GM19238 (cell line): ENCODE results near the gene PPWD1.
A peak's percentile ranks its signal among the peaks of the same experiment; 100 is the strongest.
"Not testable (repeated sequence)": the region's sequence is repeated elsewhere in the genome, so short reads cannot be mapped to it uniquely, and the experiment has no call there.

Experiments
- DNase-seq: peaks from one replicate; pipeline ENCODE4 v3.0.0; 2011; ENCODE audit warnings: low spot score; ENCODE audit not compliant: insufficient read length

Gene PPWD1

DNA sequence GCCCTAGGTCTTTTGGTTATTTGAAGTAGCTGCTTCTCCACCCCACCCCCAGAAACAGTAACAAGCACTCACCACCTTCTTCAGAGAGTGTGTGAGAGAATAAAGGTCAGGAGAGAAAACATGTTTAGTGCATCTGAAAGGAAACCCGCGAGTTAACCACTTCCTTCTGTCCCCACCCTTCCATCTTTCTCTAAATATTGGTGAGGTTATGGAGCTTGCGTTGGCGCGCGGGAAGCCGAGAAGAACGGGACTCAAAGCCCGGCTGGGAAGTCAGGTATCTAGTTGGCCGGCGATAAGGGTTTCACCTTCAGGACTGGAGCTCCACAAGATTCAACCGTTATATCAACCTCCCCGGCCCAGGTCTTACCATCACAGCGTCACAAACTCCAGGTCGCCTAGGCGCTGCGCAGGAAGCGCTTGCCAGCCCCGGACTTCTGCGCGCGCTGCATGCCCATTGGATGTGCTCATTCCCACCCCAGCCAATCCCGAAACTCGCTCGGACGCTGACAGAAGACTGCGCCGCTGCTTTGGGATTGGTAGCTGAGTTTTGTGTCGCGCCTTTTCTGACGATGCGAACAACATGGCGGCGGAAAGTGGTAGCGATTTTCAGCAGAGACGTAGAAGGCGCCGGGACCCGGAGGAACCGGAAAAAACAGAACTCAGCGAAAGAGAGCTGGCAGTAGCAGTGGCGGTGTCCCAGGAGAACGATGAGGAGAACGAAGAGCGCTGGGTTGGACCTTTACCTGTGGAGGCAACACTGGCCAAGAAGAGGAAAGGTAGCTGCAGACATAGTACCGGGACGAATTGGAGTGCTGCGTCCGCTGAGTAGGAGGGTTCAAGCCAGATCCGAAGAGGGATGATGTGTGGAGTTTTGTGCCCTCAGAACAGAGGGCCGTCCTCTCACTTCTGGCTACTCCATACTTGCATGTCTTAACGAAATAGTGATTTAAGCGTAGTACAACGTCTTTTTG, at the start of gene PPWD1, which contains the start of gene CENPK:
Gene PPWD1 (plus strand): TSS at position 566 of the 971 bp plus-strand sequence. CDS start 15 bp downstream, at position 581.
Gene CENPK (minus strand): TSS at position 438 of the 971 bp plus-strand sequence. CDS start 8,261 bp downstream, outside the sequence.
- peak; percentile 69 for DNase-seq

GRCh38 chr5:65525726-65526125, 37.4 kb upstream of the PPWD1 start:
- no peak for DNase-seq

DNA sequence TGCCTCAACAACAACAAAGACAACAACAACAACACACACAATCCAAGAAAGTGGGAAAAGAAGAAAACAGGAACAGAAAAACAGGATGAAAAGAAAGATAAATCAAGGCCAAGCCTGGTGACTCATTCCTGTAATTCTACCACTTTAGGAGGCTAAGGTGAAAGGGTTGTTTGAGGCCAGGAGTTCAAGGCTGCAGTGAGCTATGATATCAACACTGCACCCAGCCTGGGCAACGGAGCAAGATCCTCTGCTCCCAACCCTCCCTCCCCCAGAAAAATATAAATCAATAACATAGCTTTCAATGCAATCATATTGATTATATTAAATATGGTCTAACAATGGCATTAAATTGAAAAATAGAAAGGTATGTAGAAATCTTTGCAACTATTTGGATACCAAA, 32.2 kb upstream of the PPWD1 start:
- DNase-seq = no peak

- no peak for DNase-seq
These were observed 27.5 kb upstream of the PPWD1 start for GRCh38 chr5:65535529-65535987.

GRCh38 chr5:65539827-65540226, 23.3 kb upstream of the PPWD1 start:
- DNase-seq = no peak

DNA sequence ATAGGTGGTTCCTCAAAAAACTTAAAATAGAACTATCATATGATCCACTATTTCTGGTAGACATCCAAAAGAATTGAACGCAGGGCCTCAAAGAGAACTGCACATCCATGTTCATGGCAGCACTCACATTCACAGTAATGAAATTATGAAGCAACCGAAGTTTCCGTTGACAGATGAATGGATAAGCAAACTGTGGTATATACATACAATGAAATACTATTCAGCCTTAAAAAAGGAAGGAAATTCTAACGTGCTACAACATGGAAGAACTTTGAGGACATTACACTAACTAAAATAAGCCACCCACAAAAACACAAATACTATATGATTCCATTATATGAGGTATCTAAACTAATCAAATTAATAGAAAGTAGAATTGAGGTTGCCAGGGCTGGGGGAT, 18.6 kb upstream of the PPWD1 start:
- no peak for DNase-seq

DNA sequence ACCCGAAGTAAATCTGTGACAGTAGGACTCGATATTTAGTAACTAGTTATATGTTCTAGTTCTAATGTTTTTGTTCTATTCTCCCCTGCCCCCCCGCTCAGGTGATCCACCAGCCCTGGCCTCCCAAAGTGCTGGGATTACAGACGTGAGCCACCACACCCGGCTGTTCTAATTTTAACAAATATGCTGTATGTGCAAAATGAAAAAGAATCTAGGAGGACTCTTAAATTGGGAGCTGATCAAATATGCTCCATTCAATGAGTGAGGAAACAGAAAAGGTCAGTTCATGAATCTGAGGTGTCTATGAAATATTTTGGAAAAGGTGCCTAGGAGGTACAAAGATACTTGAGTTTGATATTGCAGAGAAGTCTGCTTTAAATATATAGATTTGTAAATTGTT, 17.0 kb upstream of the PPWD1 start:
- no peak for DNase-seq

DNA sequence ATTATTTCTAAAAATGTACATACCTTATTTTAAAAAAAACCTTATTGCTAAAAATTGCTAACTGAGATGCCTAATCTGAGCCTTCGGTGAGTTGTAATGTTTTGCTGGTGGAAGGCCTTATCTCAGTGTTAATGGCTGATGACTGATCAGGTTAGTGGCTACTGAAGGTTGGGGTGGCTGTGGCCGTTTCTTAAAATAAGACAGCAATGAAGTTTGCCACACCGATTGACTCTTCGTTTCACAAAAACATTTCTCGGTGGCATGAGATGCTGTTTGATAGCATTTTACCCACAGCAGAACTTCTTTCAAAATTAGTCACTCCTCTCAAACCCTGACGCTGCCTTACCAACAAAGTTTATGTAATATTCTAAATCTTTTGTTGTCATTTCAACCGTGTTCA, 14.8 kb upstream of the PPWD1 start:
- DNase-seq = no peak

GRCh38 chr5:65553941-65554340, 9.2 kb upstream of the PPWD1 start:
- DNase-seq = no peak

GRCh38 chr5:65555287-65555686, 7.8 kb upstream of the PPWD1 start:
- no peak for DNase-seq

- no peak for DNase-seq
These were observed 6.9 kb upstream of the PPWD1 start for GRCh38 chr5:65556181-65556580.

DNA sequence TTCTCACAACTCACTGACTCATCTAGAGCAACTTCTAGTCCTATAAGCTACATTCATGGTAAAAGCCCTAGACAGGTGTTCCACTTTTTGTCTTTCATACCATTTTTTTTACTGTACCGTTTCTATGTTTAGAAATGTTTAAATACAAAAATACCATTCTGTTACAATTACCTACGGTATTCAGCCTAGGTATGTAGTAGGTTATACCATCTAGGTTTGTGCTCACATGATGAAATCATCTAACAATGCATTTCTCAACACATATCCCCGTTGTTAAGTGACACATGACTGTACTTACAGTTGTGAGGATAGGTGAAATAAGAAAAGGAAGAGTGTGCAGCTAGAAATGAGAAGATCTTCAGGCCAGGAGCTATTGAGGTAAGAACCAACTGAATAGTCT, 6.4 kb upstream of the PPWD1 start:
- DNase-seq = no peak

- DNase-seq = no peak
These were observed 681 bp downstream of the PPWD1 start for GRCh38 chr5:65563777-65564176.

DNA sequence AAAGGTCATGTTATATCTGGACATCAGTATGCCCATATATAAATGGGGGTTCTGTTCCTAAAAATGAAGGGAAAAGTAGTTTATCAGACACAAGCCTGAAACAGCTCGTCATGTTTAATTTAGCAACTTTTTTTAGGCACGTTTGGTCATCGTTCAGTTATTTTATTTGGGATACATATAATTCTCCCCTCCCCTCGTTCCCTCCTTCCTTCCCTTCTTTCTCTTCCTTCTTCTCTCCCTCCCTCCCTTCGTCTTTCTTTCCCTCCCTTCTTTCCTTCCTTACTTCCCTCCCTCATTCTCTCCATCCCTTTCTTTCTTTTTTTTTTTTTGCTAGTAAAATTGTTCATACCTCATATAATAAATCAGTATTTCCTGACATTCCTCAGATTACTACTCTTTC, 3.4 kb downstream of the PPWD1 start:
- no peak for DNase-seq

GRCh38 chr5:65570598-65571226, 7.6 kb downstream of the PPWD1 start:
- no peak for DNase-seq

DNA sequence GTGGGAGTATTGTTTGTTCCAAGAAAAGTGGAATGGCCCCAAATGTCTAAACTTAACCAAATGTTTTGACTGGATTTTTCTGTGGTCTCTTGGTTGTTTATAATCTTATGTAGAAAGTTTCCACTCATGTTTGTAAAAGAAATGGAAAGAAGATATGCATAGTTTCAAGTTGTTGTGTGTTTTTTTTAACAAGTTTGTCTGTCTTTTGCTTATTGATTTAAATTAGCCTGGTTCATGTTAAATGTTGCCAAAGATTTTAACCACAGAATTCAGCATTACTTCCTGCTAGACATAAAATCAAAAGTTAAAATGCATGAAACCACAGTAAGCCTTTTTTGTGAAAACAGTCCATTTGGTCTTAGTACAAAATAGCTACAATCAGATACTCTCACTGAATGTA, 14.0 kb downstream of the PPWD1 start:
- no peak for DNase-seq

- DNase-seq = no peak
These were observed 25.6 kb downstream of the PPWD1 start for GRCh38 chr5:65588694-65589093.

GRCh38 chr5:65601761-65602160, 38.7 kb downstream of the PPWD1 start:
- not testable (repeated sequence) for DNase-seq

GRCh38 chr5:65611524-65611923, 48.4 kb downstream of the PPWD1 start:
- DNase-seq = no peak

DNA sequence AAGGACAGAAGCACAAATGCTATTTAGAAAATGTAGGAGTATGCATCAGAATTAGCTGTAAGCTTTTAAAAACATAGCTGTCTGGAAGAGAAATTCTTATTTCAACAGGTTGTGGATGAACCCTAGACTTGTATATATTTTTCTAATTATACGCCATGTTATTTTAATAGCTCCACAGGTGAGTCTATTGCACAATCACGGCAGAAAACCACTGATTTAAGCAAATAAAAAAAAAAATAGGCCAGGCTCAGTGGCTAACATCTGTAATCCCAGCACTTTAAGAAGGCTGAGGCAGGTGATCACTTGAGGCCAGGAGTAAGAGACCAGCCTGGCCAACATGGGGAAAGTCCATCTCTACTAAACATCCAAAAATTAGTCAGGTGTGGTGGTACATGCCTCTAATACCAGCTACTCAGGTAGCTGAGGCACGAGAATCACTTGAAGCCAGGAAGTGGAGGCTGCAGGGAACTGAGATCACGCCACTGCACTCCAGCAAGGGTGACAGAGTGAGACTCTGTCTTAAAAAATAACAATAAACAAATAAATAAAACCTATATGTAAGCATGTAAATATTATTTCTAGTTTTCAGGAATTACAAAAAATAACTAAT, 49.3 kb downstream of the PPWD1 start:
- no peak for DNase-seq

DNA sequence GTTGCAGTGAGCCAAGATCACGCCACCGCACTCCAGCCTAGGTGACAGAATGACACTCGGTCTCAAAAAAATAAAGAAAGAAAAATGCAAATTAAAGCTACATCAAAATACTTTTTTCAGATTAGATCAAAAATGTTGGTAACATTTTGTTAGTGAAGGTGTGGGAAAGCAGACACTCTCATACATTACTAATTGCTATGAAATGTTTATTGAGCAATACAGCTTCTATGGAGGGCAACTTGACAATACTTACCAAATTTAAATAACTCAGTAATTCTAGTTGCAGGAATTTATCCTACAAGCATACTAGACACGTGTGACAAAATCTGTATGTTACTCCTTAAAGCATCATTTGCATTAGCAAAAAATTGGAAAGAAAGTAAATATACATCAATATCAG, 56.9 kb downstream of the PPWD1 start:
- no peak for DNase-seq

DNA sequence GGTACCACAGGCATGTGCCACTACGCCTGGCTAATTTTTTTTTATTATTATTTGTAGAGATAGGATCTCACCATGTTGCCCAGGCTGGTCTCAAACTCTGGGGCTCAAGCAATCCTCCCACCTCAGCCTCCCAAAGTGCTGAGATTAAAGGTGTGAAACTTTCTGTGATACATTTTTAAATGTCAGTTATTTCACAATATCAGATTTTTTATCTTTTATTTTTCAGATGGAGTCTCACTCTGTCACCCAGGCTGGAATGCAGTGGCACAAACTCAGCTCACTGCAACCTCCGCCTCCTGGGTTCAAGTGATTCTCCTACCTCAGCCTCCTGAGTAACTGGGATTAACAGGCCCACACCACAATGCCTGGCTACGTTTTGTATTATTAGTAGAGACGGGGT, 58.9 kb downstream of the PPWD1 start:
- DNase-seq = not testable (repeated sequence)
